ENCODE data around the gene ZFP36L1.

- TF ChIP-seq GLIS3 (CRISPR knock-in tag; IDR thresholded peaks at IDR 0.05): no peak
- no peak for TF ChIP-seq TOX (CRISPR knock-in tag; IDR thresholded peaks at IDR 0.05; ENCODE audit: borderline replicate concordance)
- no peak for TF ChIP-seq ZC3H10 (CRISPR knock-in tag; IDR thresholded peaks at IDR 0.05)
- no peak for TF ChIP-seq PATZ1 (CRISPR knock-in tag; IDR thresholded peaks at IDR 0.05; ENCODE audit: borderline replicate concordance)
- TF ChIP-seq CREB5 (CRISPR knock-in tag; IDR thresholded peaks at IDR 0.05; ENCODE audit: low read depth): no peak
- TF ChIP-seq ARNTL (CRISPR knock-in tag; IDR thresholded peaks at IDR 0.05; ENCODE audit: borderline replicate concordance, low read depth): no peak
- TF ChIP-seq ZNF8 (CRISPR knock-in tag; IDR thresholded peaks at IDR 0.05): no peak
These were observed 24.8 kb upstream of the ZFP36L1 start for GRCh38 chr14:68817506-68818212.

Data from SK-N-SH treated with all-trans-retinoic acid at 6 μM for 48 hours (cell line).